H1 (cell line): ENCODE measurements around the gene RAB11FIP5. TPM values are rescaled to one million over a fixed set of nuclear protein-coding genes. Genes with fewer than 3 reads are reported as not detected.

Experiments
- CTCF ChIA-PET: fragments of 300-600 bp; sonication (Branson Sonifier 250); formaldehyde crosslinking; loops from one replicate; lab custom pipeline; 2021; ENCODE audit not compliant: partially characterized antibody; lab: Charles Lee
- POLR2A ChIA-PET: fragments of 300-600 bp; sonication (Branson Sonifier 250); formaldehyde crosslinking; loops from one replicate; lab custom pipeline; 2021; ENCODE audit warnings: inconsistent platforms; ENCODE audit not compliant: partially characterized antibody; lab: Charles Lee
- DNase-seq, 2 experiments: peaks; one replicate each; pipeline versions ENCODE4 v3.0.0 to v3.0.0-alpha.2; 2010 to 2022; ENCODE audit warnings: low spot score in 2 of 2, low read depth in 1 of 2, mixed read lengths in 1 of 2
- FAIRE-seq: peaks from 2 replicates; lab custom pipeline; 2011; peaks lifted over from hg19 to GRCh38; lab: Jason Lieb, UNC
- H2AFZ ChIP-seq: 2 replicates; pipeline ENCODE4 v1.8.1; 2012; ENCODE audit warnings: low read length, inconsistent platforms
- H2AK5ac ChIP-seq: 2 replicates; pipeline ENCODE4 v1.6.1; 2013; ENCODE audit warnings: low read depth, low read length
- H2BK120ac ChIP-seq: replicated peaks from 2 replicates; pipeline ENCODE3; 2013; ENCODE audit warnings: low read depth, low read length, inconsistent platforms
- H2BK12ac ChIP-seq: 2 replicates; pipeline ENCODE4 v1.6.1; 2013; ENCODE audit warnings: low read depth, low read length
- H2BK15ac ChIP-seq: 2 replicates; pipeline ENCODE4 v1.6.1; 2013; ENCODE audit warnings: low read length
- H2BK20ac ChIP-seq: 2 replicates; pipeline ENCODE4 v1.6.1; 2013; ENCODE audit warnings: low read length
- H2BK5ac ChIP-seq: 2 replicates; pipeline ENCODE4 v1.6.1; 2013; ENCODE audit warnings: low read depth, low read length
- H3K14ac ChIP-seq: 2 replicates; pipeline ENCODE4 v1.6.1; 2013; ENCODE audit warnings: inconsistent platforms; ENCODE audit not compliant: insufficient read length
- H3K18ac ChIP-seq: 2 replicates; pipeline ENCODE4 v1.6.1; 2013; ENCODE audit warnings: low read length; ENCODE audit errors: extremely low read depth
- H3K23ac ChIP-seq: 2 replicates; pipeline ENCODE4 v1.6.1; 2013; ENCODE audit warnings: inconsistent platforms; ENCODE audit not compliant: insufficient read length
- H3K23me2 ChIP-seq: 2 replicates; pipeline ENCODE4 v1.6.1; 2013; ENCODE audit warnings: low read depth, low read length
- H3K27ac ChIP-seq: 2 replicates; pipeline ENCODE4 v1.6.1; 2011; ENCODE audit warnings: low read depth, low read length, inconsistent platforms
- H3K27me3 ChIP-seq, 4 experiments: replicated peaks in 1 of 4; 1 replicate in 1 of 4; 2 replicates in 3 of 4; pipeline versions ENCODE4 v1.6.1 to v1.8.1; 2011 to 2013; ENCODE audit warnings: low read length in 3 of 4, mild to moderate bottlenecking in 3 of 4, inconsistent platforms in 2 of 4, mixed read lengths in 2 of 4, moderate library complexity in 1 of 4; ENCODE audit not compliant: control insufficient read depth in 3 of 4, insufficient read depth in 3 of 4; ENCODE audit errors: extremely low read depth in 1 of 4
- H3K36me3 ChIP-seq, 4 experiments: 2 replicates each; pipeline versions ENCODE4 v1.6.1 to v1.8.1; 2011 to 2013; ENCODE audit warnings: mild to moderate bottlenecking in 4 of 4, low read length in 3 of 4, moderate library complexity in 2 of 4, control low read depth in 1 of 4, inconsistent platforms in 1 of 4; ENCODE audit not compliant: insufficient read depth in 4 of 4, control insufficient read depth in 2 of 4
- H3K4ac ChIP-seq: replicated peaks from 2 replicates; pipeline ENCODE3; 2013; ENCODE audit warnings: low read length, low read depth, mixed read lengths, inconsistent platforms; ENCODE audit not compliant: insufficient read length
- H3K4me1 ChIP-seq, 4 experiments: replicated peaks in 1 of 4; 1 replicate in 1 of 4; 2 replicates in 3 of 4; pipeline versions ENCODE4 v1.6.1 to v1.8.1; 2011 to 2013; ENCODE audit warnings: low read length in 3 of 4, inconsistent platforms in 2 of 4, mixed read lengths in 1 of 4; ENCODE audit not compliant: insufficient read depth in 4 of 4, control insufficient read depth in 3 of 4
- H3K4me2 ChIP-seq, 2 experiments: 2 replicates each; pipeline versions ENCODE4 v1.6.1 to v1.8.1; 2011 to 2013; ENCODE audit warnings: low read depth in 2 of 2, low read length in 2 of 2, control low read depth in 1 of 2, inconsistent platforms in 1 of 2, mild to moderate bottlenecking in 1 of 2; ENCODE audit not compliant: insufficient read depth in 1 of 2
- H3K4me3 ChIP-seq, 4 experiments: fragments of 200-600, 300-600 bp in 1 of 4; sonication (generic), shearing (Covaris generic), sonication (Bioruptor Twin) in 1 of 4; 2 replicates each; pipeline versions ENCODE4 v1.5.1 to v1.8.1; 2011 to 2016; ENCODE audit warnings: low read length in 4 of 4, low read depth in 3 of 4, control low read depth in 2 of 4, inconsistent platforms in 2 of 4, mild to moderate bottlenecking in 2 of 4, mixed read lengths in 1 of 4, moderate library complexity in 1 of 4; ENCODE audit not compliant: insufficient read depth in 2 of 4; ENCODE audit errors: extremely low read depth in 1 of 4
- H3K56ac ChIP-seq: replicated peaks from 2 replicates; pipeline ENCODE3; 2013; ENCODE audit warnings: low read depth, mild to moderate bottlenecking, mixed read lengths, low read length, inconsistent platforms; ENCODE audit not compliant: insufficient read length
- H3K79me1 ChIP-seq: 2 replicates; pipeline ENCODE4 v1.6.1; 2013; ENCODE audit warnings: low read depth, low read length, control low read depth
- H3K79me2 ChIP-seq, 2 experiments: 2 replicates each; pipeline versions ENCODE4 v1.6.1 to v1.8.1; 2012 to 2013; ENCODE audit warnings: low read length in 2 of 2, mild to moderate bottlenecking in 2 of 2, inconsistent platforms in 1 of 2; ENCODE audit not compliant: insufficient read depth in 2 of 2, control insufficient read depth in 1 of 2
- H3K9ac ChIP-seq, 4 experiments: replicated peaks in 1 of 4; 1 replicate in 1 of 4; 2 replicates in 3 of 4; pipeline versions ENCODE4 v1.6.1 to v1.8.1; 2011 to 2013; ENCODE audit warnings: low read depth in 3 of 4, low read length in 3 of 4, control low read depth in 2 of 4, mild to moderate bottlenecking in 2 of 4, moderate library complexity in 2 of 4, inconsistent platforms in 1 of 4; ENCODE audit errors: extremely low read depth in 1 of 4
- H3K9me3 ChIP-seq, 2 experiments: 2 replicates each; pipeline versions ENCODE4 v1.6.1 to v1.8.1; 2012 to 2013; ENCODE audit warnings: mild to moderate bottlenecking in 2 of 2, moderate library complexity in 2 of 2, control low read depth in 1 of 2, inconsistent platforms in 1 of 2, low read depth in 1 of 2, low read length in 1 of 2, mixed read lengths in 1 of 2; ENCODE audit not compliant: insufficient read depth in 2 of 2
- H4K20me1 ChIP-seq, 2 experiments: replicated peaks in 1 of 2; 2 replicates each; pipeline versions ENCODE3 to v1.8.1; 2011 to 2013; ENCODE audit warnings: inconsistent platforms in 2 of 2, low read length in 2 of 2, mild to moderate bottlenecking in 1 of 2; ENCODE audit not compliant: insufficient read depth in 2 of 2, control insufficient read depth in 1 of 2
- H4K5ac ChIP-seq: 2 replicates; pipeline ENCODE4 v1.6.1; 2013; ENCODE audit warnings: low read length, low read depth, mixed read lengths, inconsistent platforms; ENCODE audit not compliant: insufficient read length
- H4K8ac ChIP-seq: 2 replicates; pipeline ENCODE4 v1.8.0; 2013; ENCODE audit warnings: mild to moderate bottlenecking, moderate library complexity, low read length, inconsistent platforms; ENCODE audit not compliant: insufficient read depth; ENCODE audit errors: extremely low read depth
- H4K91ac ChIP-seq: replicated peaks from 2 replicates; pipeline ENCODE3; 2013; ENCODE audit warnings: low read length, mixed read lengths, inconsistent platforms; ENCODE audit not compliant: insufficient read length
- BRCA1 ChIP-seq: IDR thresholded peaks from 2 replicates; pipeline ENCODE4 v1.6.1; 2012; ENCODE audit warnings: low read depth, low read length, improper control_type of control experiment
- CTBP2 ChIP-seq: IDR thresholded peaks from 2 replicates; pipeline ENCODE4 v1.7.0; 2011; ENCODE audit warnings: borderline replicate concordance, mild to moderate bottlenecking, moderate library complexity, mixed read lengths, low read length; ENCODE audit not compliant: insufficient read depth, insufficient read length
- EGR1 ChIP-seq: IDR thresholded peaks from 2 replicates; pipeline ENCODE4 v1.6.1; 2011; ENCODE audit warnings: low read depth, low read length, borderline replicate concordance
- GABPA ChIP-seq: IDR thresholded peaks from 2 replicates; pipeline ENCODE4 v1.6.1; 2011; ENCODE audit warnings: mild to moderate bottlenecking, low read length, moderate library complexity, borderline replicate concordance; ENCODE audit not compliant: insufficient read depth
- HDAC2 ChIP-seq, 2 experiments: fragments of 300-600 bp in 1 of 2; sonication (generic) in 1 of 2; IDR thresholded peaks; 2 replicates each; pipeline ENCODE4 v1.6.1; 2011 to 2012; ENCODE audit warnings: low read depth in 2 of 2, low read length in 2 of 2, mild to moderate bottlenecking in 2 of 2, moderate library complexity in 2 of 2, borderline replicate concordance in 1 of 2, inconsistent platforms in 1 of 2
- HDAC6 ChIP-seq: IDR thresholded peaks from one replicate; pipeline ENCODE4 v1.7.1; 2012; ENCODE audit warnings: low read depth, mild to moderate bottlenecking, inconsistent platforms, low read length, moderate library complexity
- RAD21 ChIP-seq, 2 experiments: IDR thresholded peaks in 1 of 2; conservative IDR thresholded peaks in 1 of 2; 2 replicates each; pipeline ENCODE4 v1.6.1; 2011; ENCODE audit warnings: low read depth in 2 of 2, low read length in 2 of 2, improper control_type of control experiment in 1 of 2, inconsistent platforms in 1 of 2, mild to moderate bottlenecking in 1 of 2, moderate library complexity in 1 of 2
- RBBP5 ChIP-seq: IDR thresholded peaks from 2 replicates; pipeline ENCODE4 v1.7.1; 2012; ENCODE audit warnings: low read depth, mild to moderate bottlenecking, inconsistent platforms, low read length, moderate library complexity, borderline replicate concordance
- TAF7 ChIP-seq: optimal IDR thresholded peaks from 2 replicates; pipeline ENCODE3; 2011; ENCODE audit warnings: low read depth, mild to moderate bottlenecking, inconsistent platforms, low read length, moderate library complexity, borderline replicate concordance
- TBP ChIP-seq: IDR thresholded peaks from 2 replicates; pipeline ENCODE4 v1.6.1; 2011; ENCODE audit warnings: low read depth, low read length, improper control_type of control experiment
- YY1 ChIP-seq: IDR thresholded peaks from 2 replicates; pipeline ENCODE4 v1.6.1; 2011; ENCODE audit warnings: low read depth, mild to moderate bottlenecking, low read length
- WGBS, 2 experiments: shearing (Covaris generic) in 1 of 2; methylation state at CpG; one replicate each; pipeline versions ENCODE4 v1.1.6 to v1.1.7; 2013 to 2015; ENCODE audit warnings: low lambda C conversion rate in 2 of 2, mixed read lengths in 2 of 2, inconsistent platforms in 1 of 2, low coverage in 1 of 2, missing lambda C conversion rate in 1 of 2; ENCODE audit not compliant: insufficient replicate concordance in 2 of 2, insufficient coverage in 1 of 2, insufficient read length in 1 of 2; ENCODE audit errors: extremely low coverage in 1 of 2, missing lambda C conversion rate in 1 of 2; 5-methylcytosine and 5-hydroxymethylcytosine counted together
- polyA plus RNA-seq, 7 experiments: library from polyadenylated mRNA; depleted of rRNA in 3 of 7; stranded (reverse) in 5 of 7; unstranded in 2 of 7; fragments of >200 nt in 5 of 7; fragments of 200-250 nt in 2 of 7; gene quantifications; 1 replicate in 5 of 7; 2 replicates in 1 of 7; 4 replicates in 1 of 7; pipeline versions ENCODE4 v1.2.1 to v1.2.3, GENCODE V29; 2011 to 2013; ENCODE audit warnings: missing spikeins in 2 of 7, mixed read lengths in 2 of 7
- total RNA-seq: library from RNA; stranded (reverse); fragmentation: NEBNext Ultra II Directional; extraction: Animal tissue kit (Norgen Biotek cat#: 25700); gene quantifications from 2 replicates; pipeline ENCODE4 v1.2.1, GENCODE V29; 2021
- TF ChIP-seq, protein P1 (sequence below): IDR thresholded peaks from 2 replicates; pipeline ENCODE4 v1.6.1; 2012; ENCODE audit warnings: inconsistent platforms

RAB11FIP5 gene
- total and polyA plus RNA-seq, 2 of the 8 experiments (the other 6 are each of a cell fraction or from before 2014, with no cell fraction given): 6.3 to 17.0 TPM

DNA sequence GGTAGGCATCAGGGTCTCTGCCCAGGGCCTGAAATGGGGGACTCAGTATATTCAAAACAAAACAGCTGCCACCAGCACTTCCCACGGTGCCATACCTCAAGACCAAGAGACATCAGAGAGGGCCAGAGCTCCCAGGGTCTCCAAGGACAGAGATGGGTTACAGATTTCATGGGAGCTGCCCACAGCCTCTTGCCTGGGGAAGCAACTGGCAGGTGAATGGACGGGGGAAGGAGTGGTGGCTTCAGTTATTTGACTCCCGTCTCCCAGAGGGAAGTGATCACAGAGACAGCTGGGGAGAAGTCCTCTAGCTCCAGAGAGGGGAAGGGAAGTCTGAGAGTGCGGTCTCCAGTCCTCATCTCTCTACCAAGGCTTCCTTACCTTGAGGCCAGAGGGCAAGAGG is 25.4 kb downstream of the RAB11FIP5 start:
- no peak overlapping the region for H3K27ac ChIP-seq
- H3K23me2 ChIP-seq: no peaks in the 10 kb centered on the region
- no peak overlapping the region for H4K91ac ChIP-seq
- no peak overlapping the region for H3K14ac ChIP-seq
- no peak overlapping the region for H3K4me3 ChIP-seq
- peaks cover 0 to 5% of the 10 kb centered on the region in 2 experiments for H4K20me1 ChIP-seq
- no peaks in the 10 kb centered on the region for H3K9me3 ChIP-seq
- no peak overlapping the region for H3K56ac ChIP-seq
- H3K36me3 ChIP-seq: no peaks in the 10 kb centered on the region
- no peak overlapping the region for H2BK5ac ChIP-seq
- no peak overlapping the region for H3K9ac ChIP-seq
- no peak overlapping the region for H3K23ac ChIP-seq
- H2AFZ ChIP-seq: no peak overlapping the region
- POLR2A ChIA-PET: interaction anchor here (1.6 to 3.4 kb wide), 2 partner anchors 13 to 24 kb away, joined by 3 to 11 read pairs; no protein-coding TSS in a partner anchor
- no peak for DNase-seq
- CTCF ChIA-PET: interaction anchor here (0.7 to 12.9 kb wide), 16 partner anchors 8 to 222 kb away, joined by 3 to 321 read pairs (median 12); partner anchors contain the start of genes RAB11FIP5 and SMYD5
- no peak overlapping the region for H3K4me2 ChIP-seq
- no peak for FAIRE-seq
- H4K5ac ChIP-seq: no peak overlapping the region
- H4K8ac ChIP-seq: no peak overlapping the region
- H2BK15ac ChIP-seq: no peak overlapping the region
- H2BK20ac ChIP-seq: no peak overlapping the region
- no peaks in the 10 kb centered on the region; a peak in 1 of 7 replicates for H3K4me1 ChIP-seq
- peaks cover 4% of the 10 kb centered on the region; the same call in 1 of the 2 replicates for H3K79me1 ChIP-seq
- H3K79me2 ChIP-seq: no peaks in the 10 kb centered on the region; a peak in 1 of 4 replicates
- no peak overlapping the region for H2BK12ac ChIP-seq
- no peak overlapping the region for H3K18ac ChIP-seq
- no peaks in the 10 kb centered on the region for H3K27me3 ChIP-seq
- 73% methylated on average over 4 of the region's 4 CpGs; no CpG with 5 or more reads in 1 of the 2 experiments for WGBS, 2 experiments
- no peak overlapping the region for H2BK120ac ChIP-seq
- H3K4ac ChIP-seq: no peak overlapping the region
- no peak overlapping the region for H2AK5ac ChIP-seq
- no peak for TF ChIP-seq TAF7
- no peak for TF ChIP-seq HDAC2 (IDR thresholded peaks at IDR 0.05; ENCODE audit: borderline replicate concordance in 1 of 2, low read depth in 2 of 2, low read length in 2 of 2)
- TF ChIP-seq YY1: no peak
- TF ChIP-seq CTBP2: no peak
- TF ChIP-seq, protein P1, sequence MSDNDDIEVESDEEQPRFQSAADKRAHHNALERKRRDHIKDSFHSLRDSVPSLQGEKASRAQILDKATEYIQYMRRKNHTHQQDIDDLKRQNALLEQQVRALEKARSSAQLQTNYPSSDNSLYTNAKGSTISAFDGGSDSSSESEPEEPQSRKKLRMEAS: no peak
- TF ChIP-seq HDAC6: no peak
- no peak for TF ChIP-seq RAD21 (IDR thresholded peaks at IDR 0.05 in 1 of 2, conservative IDR thresholded peaks at IDR 0.05 in 1 of 2; ENCODE audit: low read depth in 2 of 2, low read length in 2 of 2)
- no peak for TF ChIP-seq BRCA1
- no peak for TF ChIP-seq RBBP5
- TF ChIP-seq TBP: no peak
- TF ChIP-seq EGR1: no peak
- TF ChIP-seq GABPA: no peak
